ENCODE measurements around the gene MTHFD1L.

MTHFD1L gene

DNA sequence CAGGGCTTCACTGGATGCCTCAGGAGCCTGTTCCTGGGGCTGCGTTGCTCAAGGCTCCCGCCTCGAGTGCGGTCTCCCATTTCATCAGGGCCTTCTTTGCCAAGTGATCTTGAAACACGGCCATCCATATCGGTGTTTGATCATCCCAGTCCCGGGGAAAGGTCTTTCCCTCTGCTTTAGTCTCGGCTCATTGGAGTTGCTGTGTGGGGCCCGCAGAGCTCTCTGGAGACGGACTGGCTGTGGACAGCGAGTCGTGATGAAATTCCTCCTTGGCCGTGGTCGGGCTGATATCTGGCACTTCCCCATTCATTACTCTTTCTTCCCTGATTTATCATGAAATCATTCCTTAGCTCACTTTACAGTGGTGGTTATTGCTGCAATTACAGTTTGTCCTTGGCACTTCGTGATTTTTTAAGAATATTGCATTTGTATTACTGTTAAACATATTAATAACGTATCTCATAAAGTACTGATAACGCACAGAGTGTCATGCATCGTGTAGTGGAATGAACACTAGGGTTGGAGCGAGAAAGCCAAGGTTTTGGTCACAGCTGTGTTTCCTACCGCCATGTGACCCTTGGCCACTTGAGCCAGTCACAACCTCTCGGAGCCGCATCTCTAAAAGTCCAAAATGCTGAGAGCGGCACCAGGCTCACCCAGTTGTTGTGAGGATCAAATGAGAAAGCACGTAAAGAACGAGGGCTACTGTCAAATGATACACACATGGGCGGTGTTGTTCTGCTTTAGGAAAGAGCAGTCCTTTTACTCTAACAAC lies 71.8 kb downstream of the MTHFD1L start:
- no peak for DNase-seq

DNA sequence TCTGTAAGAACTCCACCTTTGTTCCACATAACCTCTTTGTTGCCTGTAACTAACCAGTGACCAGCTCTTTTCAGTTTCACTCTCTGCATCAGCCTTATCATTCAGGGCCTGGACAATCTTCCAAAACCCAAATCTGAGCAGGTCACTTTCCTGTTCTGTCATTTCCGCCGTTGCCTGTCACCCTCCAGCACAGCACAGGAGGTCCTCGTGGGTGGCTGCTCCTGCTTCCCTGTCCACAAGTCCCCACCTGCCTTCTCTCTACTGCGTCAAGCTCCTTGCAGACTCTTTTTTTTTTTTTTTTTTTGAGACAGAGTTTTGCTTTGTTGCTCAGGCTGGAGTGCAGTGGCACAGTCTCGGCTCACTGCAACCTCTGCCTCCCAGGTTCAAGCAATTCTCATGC lies 73.9 kb downstream of the MTHFD1L start:
- no peak for DNase-seq

DNA sequence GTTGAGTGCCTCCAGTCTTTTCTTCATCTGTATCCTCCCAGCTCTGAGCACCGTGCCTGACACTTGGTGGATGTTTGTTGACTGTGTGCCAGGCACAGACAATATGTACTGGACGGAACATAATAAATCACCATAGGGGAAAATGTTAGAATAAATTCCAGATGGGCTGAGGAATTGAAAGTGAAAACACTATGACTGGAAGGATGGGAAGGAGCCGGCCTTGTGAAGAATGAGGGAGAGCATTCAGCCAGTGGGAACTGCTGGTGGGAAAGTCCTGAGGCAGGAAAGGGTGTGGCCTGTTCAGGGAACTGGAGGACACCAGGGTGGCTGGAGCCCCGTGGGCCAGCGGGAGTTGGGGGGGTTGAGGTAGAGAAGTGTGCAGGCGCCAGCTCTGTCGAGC lies 75.4 kb downstream of the MTHFD1L start:
- no peak for DNase-seq

DNA sequence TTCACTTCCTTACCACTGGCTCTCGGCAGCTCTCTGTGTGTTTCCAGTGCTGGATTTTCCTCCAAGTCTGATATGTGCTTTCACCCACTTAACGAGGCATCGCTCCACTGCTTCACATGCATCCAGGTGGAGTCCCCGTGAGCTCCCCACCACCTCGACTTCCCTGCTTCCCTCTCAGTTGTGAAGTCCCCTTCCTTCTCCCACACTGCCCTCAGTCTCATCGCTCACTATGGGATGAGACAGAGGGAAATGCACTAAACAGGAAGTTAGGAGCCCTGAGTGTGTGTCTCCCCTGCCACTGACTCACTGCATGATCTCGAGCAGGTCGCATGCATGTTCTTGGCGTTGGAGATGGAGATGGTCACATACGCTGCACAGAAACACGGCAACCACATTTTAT lies 84.0 kb downstream of the MTHFD1L start:
- no peak for DNase-seq

DNA sequence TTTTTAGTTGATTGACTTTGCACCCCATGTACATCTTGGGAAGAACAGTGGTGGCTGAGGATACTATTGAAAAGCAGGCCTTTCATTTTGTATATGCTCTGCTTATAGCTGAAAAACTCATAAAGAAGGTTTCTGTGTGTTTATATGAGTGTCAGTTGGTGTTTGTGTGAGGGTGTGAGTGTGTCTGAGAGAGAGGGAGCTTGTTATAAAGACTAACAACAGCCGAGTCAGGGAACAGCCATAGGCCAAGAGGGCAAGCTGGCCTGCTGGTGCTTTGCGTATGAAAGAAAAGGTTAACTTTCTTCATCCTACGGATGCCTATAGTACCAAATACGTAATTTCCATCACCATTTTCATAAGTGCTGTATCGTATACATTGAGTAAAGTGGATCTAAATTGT lies 88.3 kb downstream of the MTHFD1L start:
- no peak for DNase-seq

DNA sequence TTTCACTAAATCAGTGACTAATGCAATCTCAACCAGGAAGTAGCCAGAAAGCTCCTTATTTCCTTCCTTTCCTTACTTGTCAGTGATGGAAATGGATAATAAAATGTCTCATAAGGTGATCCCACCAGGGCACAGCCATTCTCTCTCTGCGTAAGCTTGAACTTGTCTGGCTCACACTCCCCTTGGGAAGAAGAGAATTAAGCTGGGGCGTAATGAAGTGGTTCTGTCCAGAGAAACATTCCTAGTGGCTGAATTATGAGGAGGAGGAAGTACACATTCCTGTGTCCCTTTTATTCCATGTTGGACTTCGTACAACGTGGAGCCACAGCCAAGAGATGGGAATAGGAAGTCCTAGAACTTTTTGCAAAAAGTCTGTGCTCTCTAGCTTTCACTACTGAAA lies 93.7 kb downstream of the MTHFD1L start:
- DNase-seq: no peak

DNA sequence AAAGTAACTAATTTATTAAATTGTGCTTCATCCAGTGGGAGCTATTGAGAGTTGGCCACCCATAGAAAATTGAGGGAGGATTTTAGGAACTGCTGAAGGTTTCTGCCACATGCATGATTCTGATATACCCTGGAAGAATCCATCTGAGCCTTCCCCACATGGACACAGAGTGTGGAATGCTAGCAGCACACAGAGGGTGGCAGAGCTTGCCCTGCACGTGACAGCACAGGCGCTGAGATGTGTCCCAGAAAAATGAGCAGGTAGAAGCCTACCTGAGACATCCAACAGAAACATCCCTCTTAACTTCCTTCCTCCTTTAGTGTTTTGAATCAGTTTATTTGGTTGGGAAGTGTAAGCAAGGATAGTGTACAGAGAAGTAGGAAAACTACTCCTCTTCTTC lies 96.9 kb downstream of the MTHFD1L start:
- DNase-seq: no peak

DNA sequence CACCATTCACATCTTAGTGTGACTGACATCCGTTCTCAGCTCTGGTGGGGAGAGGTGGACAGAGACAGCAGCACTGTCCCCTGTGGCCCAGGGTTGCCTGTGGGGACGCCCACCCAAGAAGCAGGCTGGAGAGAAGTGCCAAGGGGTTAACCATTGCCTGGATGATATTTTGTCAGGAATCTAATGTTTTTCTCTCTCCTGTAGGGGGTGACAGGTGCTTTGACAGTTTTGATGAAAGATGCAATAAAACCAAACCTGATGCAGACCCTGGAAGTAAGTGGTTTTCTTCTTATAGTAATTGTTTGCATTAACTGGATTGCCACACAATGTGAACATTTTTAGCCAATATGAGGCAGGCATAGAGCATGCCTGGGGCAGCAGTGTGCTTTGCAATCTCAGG lies 99.3 kb downstream of the MTHFD1L start:
- DNase-seq: no peak

DNA sequence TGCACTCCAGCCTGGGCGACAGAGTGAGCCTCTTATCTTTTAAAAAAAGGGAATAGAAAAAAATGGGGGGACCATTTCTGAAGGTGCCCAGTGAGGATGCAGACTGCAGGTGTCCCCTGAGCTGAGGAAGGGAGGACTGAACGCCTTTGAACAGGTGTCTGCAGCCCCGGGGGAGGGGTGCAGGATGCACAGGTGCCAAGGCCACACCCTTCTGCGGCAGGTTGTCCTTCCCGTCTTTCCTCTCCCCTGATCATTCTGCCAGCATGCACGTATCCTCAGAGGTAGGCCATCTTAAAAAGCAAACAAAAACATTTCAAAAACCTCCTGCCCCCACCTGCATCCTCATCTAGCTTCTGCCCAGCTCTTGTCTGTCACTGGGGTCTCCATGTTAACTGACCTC lies 101.3 kb downstream of the MTHFD1L start:
- DNase-seq: no peak

DNA sequence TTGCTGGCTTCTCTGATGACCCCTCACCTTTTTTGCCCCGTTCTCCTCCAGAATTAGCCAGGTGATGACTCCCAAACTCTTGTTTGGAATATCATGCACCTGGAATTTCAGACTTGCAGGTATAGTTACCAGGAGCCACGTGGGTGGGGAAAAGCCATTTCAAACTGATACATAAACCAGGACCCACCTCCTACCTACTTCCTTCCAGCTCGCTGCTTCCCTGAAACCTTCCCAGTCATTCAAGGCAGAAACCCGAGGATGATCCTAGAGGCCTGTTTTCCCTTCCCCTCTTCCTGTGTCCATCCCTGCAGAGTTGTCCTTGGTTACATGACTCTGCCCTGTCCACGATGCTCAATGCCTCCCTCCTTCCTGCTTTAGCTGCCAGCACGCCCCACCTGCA lies 101.9 kb downstream of the MTHFD1L start:
- DNase-seq: no peak

DNA sequence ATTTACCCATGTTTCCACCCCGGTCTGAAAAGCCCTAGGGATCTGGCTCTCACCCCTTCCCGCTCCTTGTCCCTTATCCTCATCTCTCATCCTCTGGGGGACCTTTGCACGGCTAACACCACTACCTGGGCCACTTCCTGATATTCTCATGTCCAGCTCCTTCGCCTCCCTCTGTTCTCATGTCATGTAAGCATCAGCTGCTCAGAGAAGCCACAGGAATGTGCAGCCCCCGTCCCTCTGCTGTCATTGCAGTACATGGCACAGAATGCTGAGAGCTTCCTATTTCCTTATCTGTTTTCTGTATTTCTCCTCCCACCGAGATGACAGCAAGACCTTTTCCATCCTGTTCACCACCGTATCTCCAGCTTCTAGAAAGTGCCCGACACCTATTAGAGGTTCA lies 102.4 kb downstream of the MTHFD1L start:
- no peak for DNase-seq

DNA sequence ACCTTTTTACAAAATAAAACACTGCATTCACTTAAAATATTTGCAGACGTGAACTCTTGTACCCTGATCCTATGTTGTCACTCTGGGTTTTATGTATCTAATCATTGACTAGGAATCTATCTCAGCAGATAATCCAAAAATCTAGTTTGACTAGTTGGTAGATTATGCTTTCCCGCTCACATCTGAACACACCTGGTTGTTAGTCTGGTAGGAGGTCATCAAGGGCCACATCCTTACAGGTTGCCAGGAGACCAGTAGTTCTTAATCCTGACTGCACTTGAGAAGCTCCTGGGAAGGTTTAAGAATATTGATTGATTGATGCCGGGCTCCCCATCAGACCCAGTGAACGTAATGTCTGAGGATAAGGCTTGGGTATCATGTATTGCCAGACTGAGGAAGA lies 104.4 kb downstream of the MTHFD1L start:
- DNase-seq: no peak

DNA sequence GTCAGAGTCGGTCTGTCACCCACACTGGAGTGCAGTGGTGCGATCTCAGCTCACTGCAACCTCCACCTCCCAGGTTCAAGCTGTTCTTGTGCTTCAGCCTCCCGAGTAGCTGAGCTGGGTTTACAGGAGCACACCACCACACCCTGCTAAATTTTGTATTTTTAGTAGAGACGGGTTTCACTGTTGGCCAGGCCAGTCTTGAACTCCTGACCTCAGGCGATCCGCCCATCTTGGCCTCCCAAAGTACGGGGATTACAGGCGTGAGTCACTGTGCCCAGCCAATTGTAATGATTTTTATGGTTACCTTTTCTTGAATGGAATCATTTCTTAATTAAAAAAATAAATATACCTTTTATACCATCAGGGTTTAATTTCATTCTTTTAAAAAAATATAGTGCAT lies 105.7 kb downstream of the MTHFD1L start:
- no peak for DNase-seq

DNA sequence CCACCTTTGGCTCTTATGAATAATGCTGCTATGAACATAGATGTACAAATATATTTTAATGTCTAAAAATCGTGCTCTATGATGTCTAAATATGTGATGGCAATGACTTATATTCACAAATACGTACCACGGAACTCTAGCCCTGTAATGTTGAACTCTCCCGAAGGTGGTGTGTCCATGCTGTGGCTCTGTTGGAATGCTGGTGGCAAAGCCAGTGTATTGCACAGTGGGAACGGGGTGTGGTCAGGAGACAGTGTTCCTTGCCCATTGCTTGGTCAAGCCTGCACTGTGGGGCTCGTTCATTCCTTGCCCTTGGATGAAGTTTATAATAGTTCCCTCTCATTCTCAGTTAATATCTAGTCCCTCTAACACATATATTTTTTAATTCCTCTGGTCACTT lies 109.6 kb downstream of the MTHFD1L start:
- DNase-seq: no peak

DNA sequence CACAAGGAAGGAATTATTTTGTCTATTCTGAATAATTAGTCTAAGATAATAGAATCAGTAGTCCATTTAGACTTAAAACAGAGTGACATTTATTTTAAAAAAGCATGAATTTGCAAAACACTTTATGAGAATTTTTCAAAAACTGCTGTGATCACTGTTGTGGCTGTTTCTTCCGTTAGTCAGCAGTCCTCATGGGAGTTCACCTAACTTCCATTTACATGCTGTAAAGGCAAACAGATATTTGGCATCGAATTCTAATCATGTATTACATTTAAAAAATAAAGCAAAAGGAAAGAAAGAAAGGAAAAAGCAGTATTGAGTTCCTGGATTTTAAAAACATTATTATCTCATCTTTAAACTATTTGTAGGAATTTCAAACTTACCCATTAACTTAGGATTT lies 111.8 kb downstream of the MTHFD1L start:
- no peak for DNase-seq

DNA sequence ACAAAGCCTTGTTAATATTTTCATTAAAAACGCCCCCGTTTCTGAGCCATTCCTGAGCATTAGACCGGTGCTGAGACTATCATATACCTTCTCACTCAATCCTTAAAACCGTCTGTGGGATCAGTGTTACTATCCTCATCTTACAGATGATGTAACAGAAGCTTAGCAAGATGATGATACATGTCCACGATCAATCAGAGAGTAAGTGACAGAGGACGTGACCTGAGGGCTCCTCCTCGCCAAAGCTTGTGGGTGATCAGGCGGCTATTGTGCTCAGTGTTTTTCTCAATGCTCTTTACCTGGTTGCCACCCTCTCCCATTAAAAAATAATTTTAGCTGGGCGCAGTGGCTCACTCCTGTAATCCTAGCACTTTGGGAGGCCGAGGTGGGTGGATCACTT lies 113.1 kb downstream of the MTHFD1L start:
- DNase-seq: no peak

DNA sequence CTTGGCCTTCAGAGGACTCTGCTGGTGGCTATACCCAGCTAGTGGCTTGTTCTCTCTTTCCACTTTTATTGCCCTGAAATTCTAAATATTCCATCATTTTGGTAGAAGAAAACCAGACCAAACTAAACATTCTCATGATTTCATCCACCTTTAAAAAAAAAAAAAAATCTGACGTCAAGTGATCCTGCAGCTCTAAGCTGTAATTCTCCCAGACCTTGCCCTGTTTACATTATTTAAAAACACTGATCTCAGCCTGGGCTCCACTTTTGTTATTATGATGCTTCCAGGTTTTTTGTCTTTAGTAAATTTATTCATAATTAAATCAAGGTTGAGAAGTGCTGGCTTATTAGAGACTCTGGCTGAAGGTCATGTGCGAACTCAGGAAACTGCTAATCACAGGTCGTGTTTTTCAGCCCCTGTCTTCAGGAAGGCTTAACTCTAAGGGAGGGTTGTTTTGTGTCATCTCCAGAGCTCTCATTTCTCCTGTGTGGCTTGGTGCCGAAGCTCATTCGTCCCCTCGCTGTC lies 114.4 kb downstream of the MTHFD1L start:
- DNase-seq: no peak

DNA sequence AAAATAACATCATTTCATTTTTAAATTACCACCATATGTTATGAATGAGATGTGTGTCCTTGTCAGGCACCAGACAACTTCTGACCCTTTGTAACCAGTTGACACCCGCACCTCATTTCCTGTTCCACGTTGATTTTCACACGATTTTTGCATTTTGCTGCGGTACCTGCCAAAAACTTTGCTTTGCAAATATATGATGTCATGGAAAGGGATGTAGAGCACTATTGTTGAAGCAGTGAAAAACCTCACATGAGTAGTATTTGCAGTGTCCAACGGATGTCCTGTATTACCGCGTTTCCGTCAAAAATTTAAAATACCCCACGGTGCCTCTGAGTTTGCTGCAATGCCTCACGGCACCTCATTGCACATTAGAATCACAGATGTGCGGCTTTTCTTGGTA lies 115.6 kb downstream of the MTHFD1L start:
- DNase-seq: no peak

DNA sequence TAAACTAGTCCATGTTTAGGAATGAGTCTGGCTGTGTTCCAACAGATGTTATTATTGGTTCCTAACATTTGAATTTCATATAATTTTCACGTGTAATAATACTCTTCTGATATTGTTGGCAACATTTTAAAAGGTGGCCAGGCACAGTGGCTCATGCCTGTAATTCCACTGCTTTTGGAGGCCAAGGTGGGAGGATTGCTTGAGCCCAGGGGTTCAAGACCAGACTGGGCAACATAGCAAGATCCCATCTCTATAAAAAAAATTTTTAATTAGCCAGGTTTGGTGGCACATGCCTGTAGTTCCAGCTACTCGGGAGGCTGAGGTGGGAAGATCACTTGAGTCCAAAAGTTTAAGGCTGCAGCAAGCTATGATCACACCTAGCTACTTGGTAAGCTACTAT lies 116.2 kb downstream of the MTHFD1L start:
- DNase-seq: no peak

DNA sequence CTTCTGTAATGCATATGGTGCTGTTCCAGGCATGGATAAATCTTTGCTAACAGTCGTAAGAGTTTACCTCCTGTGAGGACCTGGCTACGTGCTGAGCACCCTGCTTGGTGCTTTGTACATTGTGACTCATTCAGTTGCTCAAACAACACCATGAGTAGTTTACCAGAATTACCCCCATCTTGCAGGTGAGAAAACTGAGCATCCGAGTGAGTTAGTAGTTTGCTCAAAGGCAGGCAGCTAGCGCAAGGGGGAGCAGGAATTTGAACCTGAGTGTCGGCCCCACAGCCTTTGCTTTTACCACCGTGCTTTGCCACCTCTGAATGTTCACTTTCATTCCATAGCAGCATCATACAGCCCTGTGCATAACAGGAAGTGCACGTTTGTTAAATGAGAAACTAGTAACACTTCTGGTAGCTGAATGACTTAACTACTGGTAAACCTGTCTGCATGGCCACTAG lies 121.9 kb downstream of the MTHFD1L start:
- DNase-seq: peak; percentile 1

DNA sequence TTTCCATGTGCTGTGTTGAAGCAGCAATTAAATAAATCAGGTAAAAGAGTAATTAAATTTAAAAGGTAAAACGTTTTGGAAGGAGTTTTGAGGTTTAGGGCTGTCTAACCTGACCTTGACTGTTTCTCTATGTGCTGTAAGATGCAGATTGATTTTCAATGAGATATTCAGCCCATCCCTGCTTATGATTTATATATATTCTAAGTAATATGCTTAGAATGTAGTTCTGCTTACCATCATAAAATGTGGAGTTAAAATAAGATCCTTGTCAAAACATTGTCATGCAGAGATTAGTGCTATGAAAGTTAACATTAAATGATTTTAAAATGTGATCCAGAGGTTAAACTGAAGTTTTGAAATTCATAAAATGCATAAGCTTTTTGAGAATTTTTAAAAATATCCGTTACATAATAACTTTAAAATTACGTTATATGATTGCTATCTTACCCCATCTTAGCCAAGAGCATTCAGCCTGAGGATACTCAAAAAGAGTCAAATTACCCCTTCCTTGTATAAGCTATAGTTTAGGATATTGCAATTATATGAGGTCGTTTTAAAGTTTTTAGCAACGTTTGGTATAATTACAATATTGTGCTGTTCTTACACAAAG lies 122.5 kb downstream of the MTHFD1L start:
- no peak for DNase-seq

DNA sequence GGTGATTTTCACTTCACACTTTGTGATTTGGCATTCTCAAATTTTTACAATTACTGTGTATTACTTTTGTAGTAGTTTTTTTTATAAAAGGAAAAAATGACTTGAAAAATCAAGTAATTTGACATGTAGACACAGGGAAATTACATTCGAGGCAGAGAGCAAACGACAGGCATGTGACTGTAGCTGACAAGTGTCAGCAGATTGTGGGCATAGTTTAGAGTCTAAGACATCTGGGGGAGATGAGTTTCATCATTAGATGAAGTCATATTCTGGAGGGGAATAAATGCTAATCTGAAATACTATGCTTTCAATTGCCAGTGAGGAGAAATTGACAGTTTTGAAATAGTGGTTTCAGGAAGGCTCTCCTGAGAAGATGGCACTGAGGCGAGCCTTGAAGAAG lies 126.0 kb downstream of the MTHFD1L start:
- no peak for DNase-seq

DNA sequence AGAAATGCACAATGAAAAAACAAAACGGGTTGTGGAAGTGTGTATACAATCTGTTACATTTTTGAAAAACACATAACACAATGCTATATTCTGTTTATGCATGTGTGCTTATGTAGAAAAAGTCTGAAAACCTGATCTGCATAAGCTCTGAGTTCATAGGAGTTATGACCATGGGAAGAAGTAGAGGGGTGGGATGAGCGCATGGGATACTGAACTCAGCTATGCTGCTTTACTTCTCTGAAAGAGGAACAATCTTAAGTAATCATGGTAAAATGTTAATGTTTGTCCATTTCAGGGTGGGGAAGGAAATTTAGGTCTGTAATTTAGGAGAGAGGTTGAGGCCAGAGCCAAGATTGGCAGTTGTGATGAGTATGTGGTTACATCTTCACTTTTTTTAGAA lies 126.8 kb downstream of the MTHFD1L start:
- DNase-seq: no peak

DNA sequence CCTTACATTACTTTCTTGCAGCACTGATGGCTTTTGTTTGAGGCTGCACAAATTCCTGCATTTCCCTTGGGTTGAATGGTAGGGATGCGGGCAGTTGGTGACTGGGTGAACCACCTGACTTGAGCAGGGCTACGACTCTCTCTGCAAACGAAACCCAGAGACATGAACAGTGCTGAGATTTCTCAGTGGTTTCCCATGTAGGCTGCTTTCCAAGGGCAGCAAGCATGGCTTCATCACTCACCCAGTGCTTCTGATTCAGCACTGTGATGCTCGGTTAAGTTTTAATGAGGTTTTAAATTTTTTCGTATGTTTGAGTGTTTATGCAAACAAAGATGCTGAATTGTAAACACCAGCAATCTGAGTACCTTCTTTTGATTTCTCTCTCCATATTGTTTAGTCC lies 127.2 kb downstream of the MTHFD1L start:
- DNase-seq: no peak

DNA sequence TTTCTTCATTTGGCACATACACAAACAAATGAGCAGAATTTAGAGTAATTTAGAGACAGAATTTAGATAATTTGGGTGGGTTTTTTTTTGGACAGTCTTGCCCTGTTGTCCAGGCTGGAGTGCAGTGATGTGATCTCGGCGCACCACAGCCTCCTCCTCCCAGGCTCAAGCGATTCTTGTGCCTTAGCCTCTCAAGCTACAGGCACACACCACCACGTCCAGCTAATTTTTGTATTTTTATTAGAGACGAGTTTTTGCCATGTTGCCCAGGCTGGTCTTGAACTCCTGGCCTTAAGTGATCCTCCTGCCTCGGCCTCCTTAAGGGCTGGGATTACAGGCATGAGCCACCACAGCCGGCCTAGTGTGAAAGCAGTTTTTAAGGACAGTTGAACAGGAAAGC lies 127.8 kb downstream of the MTHFD1L start:
- no peak for DNase-seq

All from activated CD4-positive, alpha-beta T cell treated with anti-CD3 and anti-CD28 coated beads, Interleukin-2, amount 50 U/mL, for 4 hours (primary cell).